GM04503 (cell line): ENCODE measurements around the gene SERPINE2.

Experiments used
- DNase-seq: peaks from one replicate; pipeline ENCODE4 v3.0.0-alpha.2; 2012; ENCODE audit warnings: low read depth

SERPINE2 gene

GRCh38 chr2:223972656-223973102 lies 66.4 kb downstream of the SERPINE2 start:
- no peak for DNase-seq

GRCh38 chr2:223971731-223972130 lies 67.4 kb downstream of the SERPINE2 start:
- DNase-seq, result no peak

- DNase-seq, result peak; percentile 31
These were observed 68.5 kb downstream of the SERPINE2 start for GRCh38 chr2:223970343-223971128.

GRCh38 chr2:223969856-223970255 lies 69.2 kb downstream of the SERPINE2 start:
- DNase-seq, result no peak

- DNase-seq, result no peak
These were observed 69.8 kb downstream of the SERPINE2 start for GRCh38 chr2:223969315-223969714.

- DNase-seq, result no peak
These were observed 71.1 kb downstream of the SERPINE2 start for GRCh38 chr2:223967981-223968380.

GRCh38 chr2:223959688-223960087 lies 79.4 kb downstream of the SERPINE2 start:
- DNase-seq, result no peak

- peak; percentile 74 for DNase-seq
These were observed 81.8 kb downstream of the SERPINE2 start, which contains the start of gene MRPL44 for GRCh38 chr2:223957092-223957851. MRPL44 (plus strand) TSS chr2:223957463; CDS start chr2:223957473, 10 bp downstream.

GRCh38 chr2:223956300-223956699 lies 82.8 kb downstream of the SERPINE2 start:
- no peak for DNase-seq

- DNase-seq, result peak; percentile 64
These were observed 84.7 kb downstream of the SERPINE2 start for GRCh38 chr2:223954401-223954800.

GRCh38 chr2:223952280-223952968 lies 86.7 kb downstream of the SERPINE2 start:
- no peak for DNase-seq

- DNase-seq, result no peak
These were observed 88.4 kb downstream of the SERPINE2 start for GRCh38 chr2:223950448-223951347.

GRCh38 chr2:223949241-223949840 lies 89.7 kb downstream of the SERPINE2 start:
- no peak for DNase-seq

- DNase-seq, result no peak
These were observed 91.3 kb downstream of the SERPINE2 start for GRCh38 chr2:223947711-223948205.

- no peak for DNase-seq
These were observed 93.3 kb downstream of the SERPINE2 start for GRCh38 chr2:223945755-223946154.

- no peak for DNase-seq
These were observed 94.2 kb downstream of the SERPINE2 start, which contains the start of gene WDFY1 for GRCh38 chr2:223944703-223945531. WDFY1 (minus strand) TSS chr2:223945335; CDS start chr2:223945284, 51 bp downstream.

GRCh38 chr2:223944166-223944702 lies 94.9 kb downstream of the SERPINE2 start:
- DNase-seq, result no peak

- no peak for DNase-seq
These were observed 95.5 kb downstream of the SERPINE2 start for GRCh38 chr2:223943561-223944008.

GRCh38 chr2:223943135-223943534 lies 96.0 kb downstream of the SERPINE2 start:
- DNase-seq, result no peak
